HG03060 (cell line): Measurements from ENCODE around the gene ATG4C.
"Not testable (repeated sequence)": the region's sequence is repeated elsewhere in the genome, so short reads cannot be mapped to it uniquely, and the experiment has no call there.

ENCODE experiments used
- ATAC-seq: cut with Tn5 transposase; IDR thresholded peaks from one replicate; pipeline ENCODE4 v1.9.1; 2021; ENCODE audit warnings: low read depth, moderate number of reproducible peaks; ENCODE audit not compliant: unreplicated experiment

The ATG4C gene

GRCh38 chr1:62783736-62784508, at the start of gene ATG4C:
TSS of gene ATG4C (plus strand) at chr1:62784132. CDS start at chr1:62803787, 19,655 bp downstream.
- ATAC-seq, result peak; percentile 83

- ATAC-seq, result no peak
Observed at GRCh38 chr1:62735491-62736171, 48.3 kb upstream of the ATG4C start.

- ATAC-seq, result not testable (repeated sequence)
Observed at GRCh38 chr1:62740701-62741100, 43.2 kb upstream of the ATG4C start.

GRCh38 chr1:62744611-62745577, 39.0 kb upstream of the ATG4C start:
- no peak for ATAC-seq

- no peak for ATAC-seq
Observed at GRCh38 chr1:62746086-62746808, 37.7 kb upstream of the ATG4C start.

- no peak for ATAC-seq
Observed at GRCh38 chr1:62746809-62747138, 37.2 kb upstream of the ATG4C start.

- no peak for ATAC-seq
Observed at GRCh38 chr1:62753031-62753965, 30.6 kb upstream of the ATG4C start.

GRCh38 chr1:62754938-62755337, 29.0 kb upstream of the ATG4C start:
- not testable (repeated sequence) for ATAC-seq

- not testable (repeated sequence) for ATAC-seq
Observed at GRCh38 chr1:62756255-62756884, 27.6 kb upstream of the ATG4C start.

- ATAC-seq, result not testable (repeated sequence)
Observed at GRCh38 chr1:62759232-62759875, 24.6 kb upstream of the ATG4C start.

GRCh38 chr1:62760021-62760782, 23.7 kb upstream of the ATG4C start:
- not testable (repeated sequence) for ATAC-seq

GRCh38 chr1:62761223-62761870, 22.6 kb upstream of the ATG4C start:
- ATAC-seq, result not testable (repeated sequence)

GRCh38 chr1:62762027-62762426, 21.9 kb upstream of the ATG4C start:
- ATAC-seq, result not testable (repeated sequence)

GRCh38 chr1:62765981-62766380, 18.0 kb upstream of the ATG4C start:
- ATAC-seq, result no peak

- ATAC-seq, result not testable (repeated sequence)
Observed at GRCh38 chr1:62768551-62768950, 15.4 kb upstream of the ATG4C start.

GRCh38 chr1:62772607-62773295, 11.2 kb upstream of the ATG4C start:
- ATAC-seq, result no peak
